ENCODE data around the gene PGAM4. TPM values are rescaled to one million over a fixed set of nuclear protein-coding genes. Genes with fewer than 3 reads are reported as not detected.

PGAM4 gene
- polyA plus RNA-seq = not detected

- Mint-ChIP-seq H3K27me3 (no peaks in the 10 kb centered on the region), H3K4me3 (no peak within 1 kb of the TSS), H3K9me3 (peaks cover 0 to 2% (median 0%) of the 10 kb centered on the region in 3 donors), H3K4me1 (peaks cover 0 to under 1% (median 0%) of the 10 kb centered on the region in 3 donors), H3K36me3 (peaks cover 5% of the 10 kb centered on the region), H3K27ac (peak within 1 kb of the TSS in 1 of 3 donors; percentile 4)
Measured at GRCh38 chrX:77969538-77969937, at the start of gene PGAM4. Gene PGAM4, minus strand, starts transcription at chrX:77969638. Its CDS starts 0 bp downstream, at chrX:77969638.

GRCh38 chrX:78011846-78012245 lies 42.4 kb upstream of the PGAM4 start:
- peaks cover 1% of the 10 kb centered on the region for H3K36me3 Mint-ChIP-seq
- no peaks in the 10 kb centered on the region for H3K4me1 Mint-ChIP-seq
- no peaks in the 10 kb centered on the region for H3K9me3 Mint-ChIP-seq
- no peak overlapping the region for H3K4me3 Mint-ChIP-seq
- H3K27ac Mint-ChIP-seq = no peak overlapping the region
- H3K27me3 Mint-ChIP-seq = no peaks in the 10 kb centered on the region

GRCh38 chrX:77979870-77980269 lies 10.4 kb upstream of the PGAM4 start:
- Mint-ChIP-seq H3K36me3 (peaks cover 5% of the 10 kb centered on the region), H3K27ac (no peak overlapping the region), H3K27me3 (no peaks in the 10 kb centered on the region), H3K4me3 (no peak overlapping the region), H3K9me3 (no peaks in the 10 kb centered on the region), H3K4me1 (peaks cover 0 to 6% (median 3%) of the 10 kb centered on the region in 3 donors)

- Mint-ChIP-seq H3K9me3 (no peaks in the 10 kb centered on the region), H3K36me3 (peaks cover 9% of the 10 kb centered on the region), H3K27me3 (no peaks in the 10 kb centered on the region), H3K4me3 (no peak overlapping the region), H3K4me1 (peaks cover 0 to 2% (median 0%) of the 10 kb centered on the region in 3 donors), H3K27ac (no peak overlapping the region)
Measured at GRCh38 chrX:77977518-77977917, 8.1 kb upstream of the PGAM4 start.

- H3K36me3 Mint-ChIP-seq = peaks cover 9% of the 10 kb centered on the region
- H3K27ac Mint-ChIP-seq = no peak overlapping the region
- H3K4me3 Mint-ChIP-seq = no peak overlapping the region
- peaks cover 0 to 2% (median 0%) of the 10 kb centered on the region in 3 donors for H3K4me1 Mint-ChIP-seq
- H3K9me3 Mint-ChIP-seq = no peaks in the 10 kb centered on the region
- H3K27me3 Mint-ChIP-seq = no peaks in the 10 kb centered on the region
Measured at GRCh38 chrX:77977095-77977494, 7.7 kb upstream of the PGAM4 start.

- H3K4me3 Mint-ChIP-seq = no peak overlapping the region
- no peaks in the 10 kb centered on the region for H3K27me3 Mint-ChIP-seq
- H3K27ac Mint-ChIP-seq = no peak overlapping the region
- H3K4me1 Mint-ChIP-seq = peaks cover 0 to 2% (median 0%) of the 10 kb centered on the region in 3 donors
- no peaks in the 10 kb centered on the region for H3K9me3 Mint-ChIP-seq
- peaks cover 9% of the 10 kb centered on the region for H3K36me3 Mint-ChIP-seq
Measured at GRCh38 chrX:77975755-77976154, 6.3 kb upstream of the PGAM4 start.

GRCh38 chrX:77967631-77968030 lies 1.8 kb downstream of the PGAM4 start:
- Mint-ChIP-seq H3K4me1 (no peaks in the 10 kb centered on the region), H3K27ac (no peak overlapping the region), H3K9me3 (peaks cover 0 to 2% (median 0%) of the 10 kb centered on the region in 3 donors), H3K4me3 (no peak overlapping the region), H3K27me3 (no peaks in the 10 kb centered on the region), H3K36me3 (peaks cover 3% of the 10 kb centered on the region)

- peaks cover 0 to 2% (median 0%) of the 10 kb centered on the region in 3 donors for H3K9me3 Mint-ChIP-seq
- H3K27ac Mint-ChIP-seq = no peak overlapping the region
- H3K36me3 Mint-ChIP-seq = peaks cover 3% of the 10 kb centered on the region
- no peaks in the 10 kb centered on the region for H3K27me3 Mint-ChIP-seq
- H3K4me1 Mint-ChIP-seq = peaks cover 1 to 3% (median 3%) of the 10 kb centered on the region in 3 donors
- peak overlapping the region in 1 of 4 donors; percentile 11 for H3K4me3 Mint-ChIP-seq
Measured at GRCh38 chrX:77966361-77966760, 3.1 kb downstream of the PGAM4 start.

- Mint-ChIP-seq H3K9me3 (peaks cover 0 to 2% (median 0%) of the 10 kb centered on the region in 3 donors), H3K27ac (peak overlapping the region in 1 of 3 donors; percentile 71), H3K36me3 (peaks cover 3% of the 10 kb centered on the region), H3K4me3 (peak overlapping the region in 1 of 4 donors; percentile 2), H3K27me3 (no peaks in the 10 kb centered on the region), H3K4me1 (peaks cover 4 to 8% (median 5%) of the 10 kb centered on the region in 3 donors)
Measured at GRCh38 chrX:77962068-77962902, 7.2 kb downstream of the PGAM4 start.

- peaks cover 0 to 2% (median 0%) of the 10 kb centered on the region in 3 donors for H3K9me3 Mint-ChIP-seq
- peaks cover 4 to 8% (median 7%) of the 10 kb centered on the region in 3 donors for H3K4me1 Mint-ChIP-seq
- no peaks in the 10 kb centered on the region for H3K27me3 Mint-ChIP-seq
- H3K4me3 Mint-ChIP-seq = no peak overlapping the region
- H3K27ac Mint-ChIP-seq = peak overlapping the region in 1 of 3 donors; percentile 58
- peaks cover 3% of the 10 kb centered on the region for H3K36me3 Mint-ChIP-seq
Measured at GRCh38 chrX:77961063-77961462, 8.4 kb downstream of the PGAM4 start.

GRCh38 chrX:77960567-77960966 lies 8.9 kb downstream of the PGAM4 start:
- Mint-ChIP-seq H3K27ac (peak overlapping the region in 1 of 3 donors; percentile 58), H3K4me1 (peaks cover 5 to 8% (median 7%) of the 10 kb centered on the region in 3 donors), H3K36me3 (peaks cover 3% of the 10 kb centered on the region), H3K27me3 (no peaks in the 10 kb centered on the region), H3K4me3 (no peak overlapping the region), H3K9me3 (peaks cover 0 to 2% (median 2%) of the 10 kb centered on the region in 3 donors)

GRCh38 chrX:77953708-77954107 lies 15.7 kb downstream of the PGAM4 start:
- H3K36me3 Mint-ChIP-seq = no peaks in the 10 kb centered on the region
- peaks cover 3 to 5% (median 5%) of the 10 kb centered on the region in 3 donors for H3K4me1 Mint-ChIP-seq
- H3K9me3 Mint-ChIP-seq = peaks cover 0 to 2% (median 0%) of the 10 kb centered on the region in 3 donors
- no peaks in the 10 kb centered on the region for H3K27me3 Mint-ChIP-seq
- no peak overlapping the region for H3K27ac Mint-ChIP-seq
- no peak overlapping the region for H3K4me3 Mint-ChIP-seq

- Mint-ChIP-seq H3K4me3 (no peak overlapping the region), H3K27me3 (no peaks in the 10 kb centered on the region), H3K4me1 (peaks cover 3 to 5% (median 5%) of the 10 kb centered on the region in 3 donors), H3K36me3 (no peaks in the 10 kb centered on the region), H3K27ac (no peak overlapping the region), H3K9me3 (peaks cover 0 to 2% (median 0%) of the 10 kb centered on the region in 3 donors)
Measured at GRCh38 chrX:77953302-77953701, 16.1 kb downstream of the PGAM4 start.

GRCh38 chrX:77952173-77952572 lies 17.3 kb downstream of the PGAM4 start:
- Mint-ChIP-seq H3K4me1 (peaks cover 2 to 5% (median 5%) of the 10 kb centered on the region in 3 donors), H3K27me3 (no peaks in the 10 kb centered on the region), H3K36me3 (no peaks in the 10 kb centered on the region), H3K4me3 (no peak overlapping the region), H3K9me3 (peaks cover 0 to 2% (median 0%) of the 10 kb centered on the region in 3 donors), H3K27ac (no peak overlapping the region)

GRCh38 chrX:77949840-77950239 lies 19.6 kb downstream of the PGAM4 start:
- H3K4me1 Mint-ChIP-seq = peaks cover 0 to 5% (median 4%) of the 10 kb centered on the region in 3 donors
- no peak overlapping the region for H3K4me3 Mint-ChIP-seq
- no peak overlapping the region for H3K27ac Mint-ChIP-seq
- H3K27me3 Mint-ChIP-seq = no peaks in the 10 kb centered on the region
- peaks cover 2% of the 10 kb centered on the region for H3K36me3 Mint-ChIP-seq
- H3K9me3 Mint-ChIP-seq = no peaks in the 10 kb centered on the region
